ENCODE measurements around the gene BCOR. TPM values are rescaled to one million over a fixed set of nuclear protein-coding genes. Genes with fewer than 3 reads are reported as not detected.

BCOR gene
- total RNA-seq, 1 experiment from 2014 or later, result 58.8 TPM

- no TSS peak for BruUV-seq (replicated peaks)
Measured at GRCh38 chrX:40019541-40019940, 78.2 kb downstream of the BCOR start.

GRCh38 chrX:40018041-40018440, 79.7 kb downstream of the BCOR start:
- ChIA-PET CTCF (no interaction called here), POLR2A (ENCODE audit: low non-redundant PET) (no interaction called here)
- intact Hi-C loops (cut with micrococcal nuclease; ENCODE audit: unreplicated experiment), result no loop called here
- BruUV-seq (replicated peaks), result no TSS peak
- DNase-seq (ENCODE audit: low spot score), result no peak
- H3K27ac ChIP-seq (ENCODE audit: low read depth, low read length, poor library complexity, severe bottlenecking), result no peak overlapping the region
- no peaks in the 10 kb centered on the region for H3K36me3 ChIP-seq (ENCODE audit: insufficient read depth, low read length, poor library complexity, severe bottlenecking)
- no peaks in the 10 kb centered on the region for H3K9me3 ChIP-seq (ENCODE audit: low read depth, low read length, poor library complexity, severe bottlenecking)
- no peaks in the 10 kb centered on the region for H3K27me3 ChIP-seq (replicated peaks; ENCODE audit: insufficient read depth, low read depth, low read length, poor library complexity)
- H3K4me1 ChIP-seq (ENCODE audit: insufficient read depth, low read length, poor library complexity, severe bottlenecking), result no peaks in the 10 kb centered on the region
- TF ChIP-seq CTCF (conservative IDR thresholded peaks at IDR 0.05; ENCODE audit: low read depth, low read length), result no peak
- no peak for TF ChIP-seq EZH2 (IDR thresholded peaks at IDR 0.05; ENCODE audit: borderline replicate concordance, low read depth, low read length, poor library complexity, severe bottlenecking)
- H3K4me3 ChIP-seq (ENCODE audit: low read depth, low read length, poor library complexity, severe bottlenecking), result no peak overlapping the region

More at GRCh38 chrX:40019541-40019940, 78.2 kb downstream of the BCOR start:
- H3K27me3 ChIP-seq (replicated peaks; ENCODE audit: insufficient read depth, low read depth, low read length, poor library complexity), result no peaks in the 10 kb centered on the region
- no peaks in the 10 kb centered on the region for H3K36me3 ChIP-seq (ENCODE audit: insufficient read depth, low read length, poor library complexity, severe bottlenecking)
- no peak overlapping the region for H3K27ac ChIP-seq (ENCODE audit: low read depth, low read length, poor library complexity, severe bottlenecking)
- intact Hi-C loops (cut with micrococcal nuclease; ENCODE audit: unreplicated experiment), result no loop called here
- no peaks in the 10 kb centered on the region for H3K4me1 ChIP-seq (ENCODE audit: insufficient read depth, low read length, poor library complexity, severe bottlenecking)
- POLR2A ChIA-PET (ENCODE audit: low non-redundant PET), result no interaction called here
- H3K4me3 ChIP-seq (ENCODE audit: low read depth, low read length, poor library complexity, severe bottlenecking), result no peak overlapping the region
- CTCF ChIA-PET, result no interaction called here
- DNase-seq (ENCODE audit: low spot score), result no peak
- no peaks in the 10 kb centered on the region for H3K9me3 ChIP-seq (ENCODE audit: low read depth, low read length, poor library complexity, severe bottlenecking)
- no peak for TF ChIP-seq CTCF (conservative IDR thresholded peaks at IDR 0.05; ENCODE audit: low read depth, low read length)
- TF ChIP-seq EZH2 (IDR thresholded peaks at IDR 0.05; ENCODE audit: borderline replicate concordance, low read depth, low read length, poor library complexity, severe bottlenecking), result no peak

- Histone ChIP-seq H3K36me3 (ENCODE audit: insufficient read depth, low read length, poor library complexity, severe bottlenecking) (no peaks in the 10 kb centered on the region), H3K9me3 (ENCODE audit: low read depth, low read length, poor library complexity, severe bottlenecking) (no peaks in the 10 kb centered on the region), H3K4me1 (ENCODE audit: insufficient read depth, low read length, poor library complexity, severe bottlenecking) (peaks cover under 1% of the 10 kb centered on the region), H3K4me3 (ENCODE audit: low read depth, low read length, poor library complexity, severe bottlenecking) (no peak overlapping the region), H3K27ac (ENCODE audit: low read depth, low read length, poor library complexity, severe bottlenecking) (no peak overlapping the region), H3K27me3 (replicated peaks; ENCODE audit: insufficient read depth, low read depth, low read length, poor library complexity) (no peaks in the 10 kb centered on the region)
- intact Hi-C loops (cut with micrococcal nuclease; ENCODE audit: unreplicated experiment), result no loop called here
- TF ChIP-seq CTCF (conservative IDR thresholded peaks at IDR 0.05; ENCODE audit: low read depth, low read length), result no peak
- TF ChIP-seq EZH2 (IDR thresholded peaks at IDR 0.05; ENCODE audit: borderline replicate concordance, low read depth, low read length, poor library complexity, severe bottlenecking), result no peak
- CTCF ChIA-PET, result no interaction called here
- no TSS peak for BruUV-seq (replicated peaks)
- POLR2A ChIA-PET (ENCODE audit: low non-redundant PET), result no interaction called here
- DNase-seq (ENCODE audit: low spot score), result no peak
Measured at GRCh38 chrX:40016749-40017148, 81.0 kb downstream of the BCOR start.
